GM12875 (cell line): ENCODE data around the gene AGAP1.

ENCODE experiments used
- H3K4me3 ChIP-seq: one replicate; pipeline ENCODE4 v1.5.1; 2011; ENCODE audit warnings: low read depth, low read length, control low read depth
- TF ChIP-seq, protein P1 (sequence below): IDR thresholded peaks from 2 replicates; pipeline ENCODE4 v1.5.1; 2011; ENCODE audit warnings: low read depth, mild to moderate bottlenecking, control low read depth, inconsistent platforms, low read length, moderate library complexity, borderline replicate concordance; ENCODE audit not compliant: insufficient read depth

The AGAP1 gene

DNA sequence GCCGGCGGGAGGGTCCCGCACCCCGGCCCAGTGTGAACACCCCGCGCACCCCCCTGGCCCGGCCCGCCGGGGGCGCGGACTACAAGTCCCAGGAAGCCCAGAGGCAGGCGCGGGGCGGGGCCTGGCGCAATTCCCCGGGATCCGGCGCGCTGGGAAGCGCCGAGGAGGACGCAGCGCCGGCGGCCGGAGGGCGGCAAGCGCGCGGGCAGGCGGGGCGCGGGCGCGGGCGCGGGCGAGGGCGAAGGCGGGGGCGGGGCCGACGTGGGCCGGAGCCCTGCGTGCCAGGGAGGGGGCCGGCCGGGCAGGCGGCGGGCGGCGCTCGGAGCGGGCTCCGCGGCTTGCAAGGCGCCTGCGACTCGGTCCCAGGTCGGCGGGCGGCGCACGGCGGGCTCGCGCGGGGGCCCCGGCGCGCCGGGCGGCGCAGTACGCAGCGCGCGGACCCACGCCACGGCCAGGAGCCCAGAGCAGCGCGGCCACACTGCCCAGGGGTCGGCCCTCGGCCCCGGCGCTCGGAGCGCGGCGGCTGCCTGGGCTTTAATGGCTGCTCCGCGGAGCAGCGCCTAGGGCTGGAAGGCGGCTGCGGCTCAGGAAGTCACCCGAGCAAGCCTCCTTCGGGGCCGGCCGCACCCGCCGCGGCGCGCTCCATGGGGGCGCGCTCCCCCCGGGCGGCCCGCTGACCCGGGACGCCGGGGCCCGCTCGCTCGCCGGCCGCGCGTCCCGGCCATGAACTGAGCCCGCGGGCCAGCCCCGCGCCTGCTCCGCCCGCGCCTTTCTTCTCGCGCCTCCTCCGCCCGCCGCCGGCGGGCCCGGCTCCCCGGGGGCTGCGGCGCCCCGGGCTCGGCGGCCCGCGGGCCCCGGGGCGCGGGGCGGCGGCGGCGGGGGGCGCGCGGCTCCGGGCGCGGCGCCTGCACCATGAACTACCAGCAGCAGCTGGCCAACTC is at the start of gene AGAP1:
AGAP1 (plus strand) TSS at position 269 of the 941 bp plus-strand sequence.
- no peak within 1 kb of the TSS for H3K4me3 ChIP-seq

GRCh38 chr2:235444101-235444597 is 49.7 kb upstream of the AGAP1 start:
- TF ChIP-seq, protein P1, sequence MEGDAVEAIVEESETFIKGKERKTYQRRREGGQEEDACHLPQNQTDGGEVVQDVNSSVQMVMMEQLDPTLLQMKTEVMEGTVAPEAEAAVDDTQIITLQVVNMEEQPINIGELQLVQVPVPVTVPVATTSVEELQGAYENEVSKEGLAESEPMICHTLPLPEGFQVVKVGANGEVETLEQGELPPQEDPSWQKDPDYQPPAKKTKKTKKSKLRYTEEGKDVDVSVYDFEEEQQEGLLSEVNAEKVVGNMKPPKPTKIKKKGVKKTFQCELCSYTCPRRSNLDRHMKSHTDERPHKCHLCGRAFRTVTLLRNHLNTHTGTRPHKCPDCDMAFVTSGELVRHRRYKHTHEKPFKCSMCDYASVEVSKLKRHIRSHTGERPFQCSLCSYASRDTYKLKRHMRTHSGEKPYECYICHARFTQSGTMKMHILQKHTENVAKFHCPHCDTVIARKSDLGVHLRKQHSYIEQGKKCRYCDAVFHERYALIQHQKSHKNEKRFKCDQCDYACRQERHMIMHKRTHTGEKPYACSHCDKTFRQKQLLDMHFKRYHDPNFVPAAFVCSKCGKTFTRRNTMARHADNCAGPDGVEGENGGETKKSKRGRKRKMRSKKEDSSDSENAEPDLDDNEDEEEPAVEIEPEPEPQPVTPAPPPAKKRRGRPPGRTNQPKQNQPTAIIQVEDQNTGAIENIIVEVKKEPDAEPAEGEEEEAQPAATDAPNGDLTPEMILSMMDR: no peak
- H3K4me3 ChIP-seq: no peak overlapping the region

More for the DNA sequence above, at the start of gene AGAP1:
- TF ChIP-seq, protein P1: no peak

GRCh38 chr2:235445116-235445515 is 48.7 kb upstream of the AGAP1 start:
- no peak overlapping the region for H3K4me3 ChIP-seq
- TF ChIP-seq, protein P1: no peak

- TF ChIP-seq, protein P1: no peak
- H3K4me3 ChIP-seq: no peak overlapping the region
Observed at GRCh38 chr2:235446082-235446481, 47.8 kb upstream of the AGAP1 start.

- H3K4me3 ChIP-seq: no peak overlapping the region
- TF ChIP-seq, protein P1: no peak
Observed at GRCh38 chr2:235447210-235447609, 46.6 kb upstream of the AGAP1 start.

DNA sequence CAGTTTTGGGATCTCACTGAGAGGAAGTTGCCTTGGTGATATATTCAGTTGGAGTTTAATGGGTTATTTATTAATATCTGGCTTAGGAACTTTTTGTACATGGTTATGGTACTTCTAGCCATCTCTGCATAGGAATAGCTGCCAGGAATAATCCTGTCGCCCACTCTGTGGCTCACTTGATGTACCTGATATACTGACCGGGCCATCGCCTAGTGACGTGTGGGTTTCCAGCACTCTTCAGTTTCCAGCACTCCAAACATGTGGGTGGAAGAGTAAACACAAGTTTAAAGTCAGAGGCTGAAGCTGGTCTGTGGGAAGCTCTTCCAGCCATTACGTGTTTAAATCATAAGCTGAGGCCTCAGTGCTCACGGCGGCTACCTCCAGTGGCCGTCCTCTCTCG is 44.3 kb upstream of the AGAP1 start:
- TF ChIP-seq, protein P1: no peak
- no peak overlapping the region for H3K4me3 ChIP-seq
